Adrenal gland (tissue), 19 donors: ENCODE results near the gene FAM8A1. TPM values are rescaled to one million over a fixed set of nuclear protein-coding genes. Genes with fewer than 3 reads are reported as not detected.

Experiments used
- DNase-seq, 7 donors: peaks; one replicate each; pipeline ENCODE4 v3.0.0-alpha.2; 2019 to 2020
- H3K27ac ChIP-seq, 5 donors: fragments of 200-600 bp; sonication (generic) in 4 of 5; 1 replicate in 3 of 5; 2 replicates in 2 of 5; pipeline versions ENCODE4 v1.5.1 to v1.8.0; 2016 to 2020; ENCODE audit warnings: mild to moderate bottlenecking in 1 of 5
- H3K27me3 ChIP-seq: fragments of 200-600 bp; 2 replicates; pipeline ENCODE4 v1.8.0; 2021
- H3K36me3 ChIP-seq, 2 donors: fragments of 200-600 bp; replicated peaks in 1 of 2; 1 replicate in 1 of 2; 2 replicates in 1 of 2; pipeline versions ENCODE4 v1.5.1 to v1.8.0; 2018 to 2022
- H3K4me1 ChIP-seq, 2 donors: fragments of 200-600 bp; replicated peaks in 1 of 2; 1 replicate in 1 of 2; 2 replicates in 1 of 2; pipeline versions ENCODE4 v1.5.1 to v1.8.0; 2018 to 2021
- H3K4me3 ChIP-seq, 4 donors: fragments of 200-600 bp; sonication (generic) in 3 of 4; one replicate each; pipeline ENCODE4 v1.5.1; 2016 to 2018
- H3K9me3 ChIP-seq, 3 donors: fragments of 200-600 bp; sonication (generic) in 1 of 3; replicated peaks in 1 of 3; 1 replicate in 2 of 3; 2 replicates in 1 of 3; pipeline versions ENCODE4 v1.5.1 to v1.8.0; 2016 to 2021
- CTCF ChIP-seq, 6 experiments: fragments of 450-650 bp in 4 of 6; fragments of 200-600 bp in 2 of 6; sonication (generic) in 1 of 6; IDR thresholded peaks; 1 replicate in 5 of 6; 2 replicates in 1 of 6; pipeline versions ENCODE4 v1.5.1 to v1.8.0; 2016 to 2021; ENCODE audit warnings: antibody characterized with exemption in 6 of 6, mild to moderate bottlenecking in 2 of 6, moderate library complexity in 1 of 6
- POLR2A ChIP-seq, 2 donors: fragments of 450-650 bp; IDR thresholded peaks; one replicate each; pipeline ENCODE4 v1.6.1; 2017; ENCODE audit warnings: antibody characterized with exemption in 2 of 2, mild to moderate bottlenecking in 2 of 2, moderate library complexity in 1 of 2
- WGBS, 4 donors: extraction: QIAGEN DNeasy Blood & Tissue Kit in 2 of 4; methylation state at CpG; one replicate each; pipeline versions ENCODE4 v1.1.5 to v1.1.7; 2013 to 2017; 5-methylcytosine and 5-hydroxymethylcytosine counted together
- intact Hi-C, 2 donors: fragments of 100-400 bp; cut with DNase I; formaldehyde crosslinking; loops; one replicate each; pipeline versions ENCODE4 v1.14.1 to v1.15.0; 2022 to 2023
- long read RNA-seq, 10 donors: library from polyadenylated mRNA in 3 of 10; unstranded in 2 of 10; stranded (forward) in 1 of 10; transcript quantifications; one replicate each; pipeline ENCODE4 v2.0.0 and lab custom pipeline, GENCODE V29; 2021 to 2026
- polyA plus RNA-seq, 3 donors: library from polyadenylated mRNA; stranded (reverse); fragments of 200-250 nt in 2 of 3; fragments of 350-450 nt in 1 of 3; fragmentation: Illumina TruSeq in 1 of 3; extraction: RNeasy Lipid Tissue Mini Kit (QIAGEN cat#74804) in 1 of 3; gene quantifications; one replicate each; pipeline ENCODE4 v1.2.3, GENCODE V29; 2013 to 2014
- total RNA-seq, 9 donors: library from RNA; depleted of rRNA in 4 of 9; stranded (reverse); fragments of >200 nt in 4 of 9; fragments of 120-200 nt in 1 of 9; fragmentation: NEBNext Ultra II Directional in 1 of 9; extraction: Animal tissue kit (Norgen Biotek cat#: 25700) in 1 of 9; gene quantifications; one replicate each; pipeline versions ENCODE4 v1.1.0 to v1.2.4, GENCODE V29; 2013 to 2023
- donor health status: healthy with polysubstance abuse.
- donor health status: Bipolar disorder and iron deficiency.
- donor health status: DM: yes; HTN: yes; CAD: no.
- donor health status: DM: no; HTN: no; CAD: no.
- donor health status: DM: no; HTN: no; CAD: no.
- donor health status: DM: yes; HTN: yes; CAD: no.

FAM8A1 gene
- 10 to 100 TPM; 20.6 to 33.1 (median 21.9) TPM for total RNA-seq
- 10 to 100 TPM in 1 of 3 donors, 1 to 10 TPM in 2; 6.5 to 34.7 (median 9.4) TPM for polyA plus RNA-seq
- long read RNA-seq, donor 1, full-length matches to known transcripts: 6 of 6 reads
- long read RNA-seq, donor 1, partial matches to known transcripts: 0 of 6 reads
- long read RNA-seq, donor 1, other reads (novel, unspliced or antisense): 0 of 6 reads
- long read RNA-seq, donor 2, full-length matches to known transcripts: 3 of 3 reads
- long read RNA-seq, donor 2, partial matches to known transcripts: 0 of 3 reads
- long read RNA-seq, donor 2, other reads (novel, unspliced or antisense): 0 of 3 reads
- long read RNA-seq, donor 3, full-length matches to known transcripts: 5 of 5 reads
- long read RNA-seq, donor 3, partial matches to known transcripts: 0 of 5 reads
- long read RNA-seq, donor 3, other reads (novel, unspliced or antisense): 0 of 5 reads
- long read RNA-seq, donor 4, partial matches to known transcripts: 0 of 2 reads
- long read RNA-seq, donor 4, other reads (novel, unspliced or antisense): 2 of 2 reads
- long read RNA-seq, donor 5, full-length matches to known transcripts: 21 of 24 reads
- long read RNA-seq, donor 5, partial matches to known transcripts: 0 of 24 reads
- long read RNA-seq, donor 5, other reads (novel, unspliced or antisense): 3 of 24 reads
- long read RNA-seq, donor 6: 0 reads
- long read RNA-seq, donor 7, full-length matches to known transcripts: 2 of 2 reads
- long read RNA-seq, donor 7, partial matches to known transcripts: 0 of 2 reads
- long read RNA-seq, donor 7, other reads (novel, unspliced or antisense): 0 of 2 reads
- long read RNA-seq, donor 8, full-length matches to known transcripts: 5 of 5 reads
- long read RNA-seq, donor 8, partial matches to known transcripts: 0 of 5 reads
- long read RNA-seq, donor 8, other reads (novel, unspliced or antisense): 0 of 5 reads
- long read RNA-seq, donor 9, full-length matches to known transcripts: 6 of 6 reads
- long read RNA-seq, donor 9, partial matches to known transcripts: 0 of 6 reads
- long read RNA-seq, donor 9, other reads (novel, unspliced or antisense): 0 of 6 reads
- long read RNA-seq, donor 10, full-length matches to known transcripts: 8 of 8 reads
- long read RNA-seq, donor 10, partial matches to known transcripts: 0 of 8 reads
- long read RNA-seq, donor 10, other reads (novel, unspliced or antisense): 0 of 8 reads

- DNase-seq: peak; percentile 94 to 98 (median 96)
- Histone ChIP-seq H3K4me3 (peak within 1 kb of the TSS; percentile 68 to 98 (median 82)), H3K4me1 (peaks cover 5 to 22% of the 10 kb centered on the region in 2 donors), H3K9me3 (no peaks in the 10 kb centered on the region), H3K36me3 (peaks cover 0 to 8% of the 10 kb centered on the region in 2 donors), H3K27ac (peak within 1 kb of the TSS; percentile 80 to 95 (median 90)), H3K27me3 (no peaks in the 10 kb centered on the region)
- intact Hi-C loops: loop anchor here (5.0 to 10.0 kb wide), 2 partner anchors 105 to 107 kb away; partner anchors contain the start of gene NUP153 (in 2 of the 2)
- TF ChIP-seq CTCF (IDR thresholded peaks at IDR 0.05) (peak; percentile 33 to 84 (median 67)), POLR2A (IDR thresholded peaks at IDR 0.05) (peak; percentile 25 to 66)
- 5 to 20% (median 13%) methylated on average over 8 to 42 of the region's 42 CpGs for WGBS, 4 donors
Observed at GRCh38 chr6:17599877-17600526, at the start of gene FAM8A1. Gene FAM8A1, plus strand, starts transcription at chr6:17600302. Its CDS starts 108 bp downstream, at chr6:17600410.

GRCh38 chr6:17551383-17551958, 48.6 kb upstream of the FAM8A1 start:
- Histone ChIP-seq H3K4me1 (no peaks in the 10 kb centered on the region), H3K27ac (no peak overlapping the region), H3K9me3 (no peaks in the 10 kb centered on the region), H3K27me3 (no peaks in the 10 kb centered on the region), H3K36me3 (no peaks in the 10 kb centered on the region), H3K4me3 (no peak overlapping the region)
- intact Hi-C loops: no loop called here
- 90 to 92% (median 91%) methylated on average over 9 of the region's 9 CpGs for whole genome bisulfite sequencing, 4 donors
- no peak for TF ChIP-seq POLR2A (IDR thresholded peaks at IDR 0.05)
- no peak for TF ChIP-seq CTCF (IDR thresholded peaks at IDR 0.05)
- DNase-seq: no peak

GRCh38 chr6:17552861-17553260, 47.2 kb upstream of the FAM8A1 start:
- no peak overlapping the region for H3K4me3 ChIP-seq
- H3K4me1 ChIP-seq: no peaks in the 10 kb centered on the region
- no peaks in the 10 kb centered on the region for H3K9me3 ChIP-seq
- no peaks in the 10 kb centered on the region for H3K36me3 ChIP-seq
- no peak for TF ChIP-seq POLR2A (IDR thresholded peaks at IDR 0.05)
- no peak for TF ChIP-seq CTCF (IDR thresholded peaks at IDR 0.05)
- intact Hi-C loops: no loop called here
- H3K27me3 ChIP-seq: no peaks in the 10 kb centered on the region
- WGBS, 4 donors: 86 to 94% (median 88%) methylated on average over 3 of the region's 3 CpGs
- no peak for DNase-seq
- H3K27ac ChIP-seq: no peak overlapping the region
